ENCODE measurements around the gene LYL1.
"Not testable (repeated sequence)": the region's sequence is repeated elsewhere in the genome, so short reads cannot be mapped to it uniquely, and the experiment has no call there.

Gene LYL1

DNA sequence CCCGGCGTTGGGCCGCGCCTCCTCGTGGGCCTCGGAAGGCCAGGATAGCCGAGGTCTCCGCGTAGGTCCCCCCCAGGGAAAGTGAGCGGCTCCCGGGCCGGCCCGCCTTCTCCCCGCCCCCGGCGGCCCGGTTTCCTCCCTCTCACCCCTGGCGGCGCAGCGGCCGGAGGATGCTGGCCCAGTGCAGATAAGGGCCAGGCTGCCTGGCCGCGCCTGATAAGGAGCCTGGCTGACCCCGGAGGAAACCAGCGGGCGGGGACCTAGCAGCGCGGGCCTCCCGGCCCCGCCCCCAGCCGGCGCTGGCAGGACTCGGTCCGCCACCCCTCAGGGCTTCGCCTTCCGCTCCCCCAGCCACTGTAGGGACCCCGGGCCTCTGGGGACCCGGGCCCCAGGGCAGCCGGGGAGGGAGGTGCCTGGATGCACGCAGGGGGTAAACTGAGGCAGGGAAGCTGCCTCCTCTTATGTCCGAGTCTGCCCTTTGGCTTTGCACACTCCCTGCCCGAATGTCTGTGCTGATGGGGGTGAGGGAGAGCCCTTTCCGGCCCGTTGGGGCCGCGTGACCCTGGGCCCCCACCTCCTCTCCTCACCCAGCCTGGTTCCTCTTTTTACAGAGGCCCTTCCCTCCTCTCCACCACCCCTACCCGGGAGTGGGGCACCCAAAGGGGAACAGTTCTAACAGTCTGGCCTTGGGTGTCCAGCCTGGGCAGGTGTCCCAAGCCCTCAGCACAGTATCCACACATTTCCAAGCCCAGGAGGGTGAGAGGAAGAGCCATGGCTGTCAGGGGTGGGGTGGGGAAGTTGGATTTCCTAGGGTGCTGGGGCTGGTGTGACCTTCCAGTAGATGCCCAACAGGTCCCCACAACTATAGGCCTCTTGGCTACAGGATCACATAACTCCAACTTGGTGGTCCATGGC lies at the start of gene LYL1:
TSS of gene LYL1 (minus strand) at position 193 of the 915 bp plus-strand sequence. CDS start 1,687 bp downstream, outside the sequence.
- Mint-ChIP-seq H3K9me3 (peaks cover 0 to 6% of the 10 kb centered on the region in 2 donors), H3K4me1 (peaks cover 61% of the 10 kb centered on the region), H3K4me3 (peak within 1 kb of the TSS; percentile 77 to 82), H3K27me3 (peaks cover 15% of the 10 kb centered on the region), H3K27ac (peak within 1 kb of the TSS in 1 of 2 donors; percentile 54)
- ATAC-seq: no peak
- peak in 1 of 2 donors; percentile 34 for DNase-seq

GRCh38 chr19:13151605-13152355 lies 49.1 kb upstream of the LYL1 start:
- DNase-seq (peak; percentile 94 to 96), ATAC-seq (peak; percentile 51)
- Mint-ChIP-seq H3K27ac (peak overlapping the region; percentile 97 to 100), H3K27me3 (no peaks in the 10 kb centered on the region), H3K4me3 (peak overlapping the region; percentile 93 to 97), H3K4me1 (peaks cover 40% of the 10 kb centered on the region), H3K9me3 (no peaks in the 10 kb centered on the region)

DNA sequence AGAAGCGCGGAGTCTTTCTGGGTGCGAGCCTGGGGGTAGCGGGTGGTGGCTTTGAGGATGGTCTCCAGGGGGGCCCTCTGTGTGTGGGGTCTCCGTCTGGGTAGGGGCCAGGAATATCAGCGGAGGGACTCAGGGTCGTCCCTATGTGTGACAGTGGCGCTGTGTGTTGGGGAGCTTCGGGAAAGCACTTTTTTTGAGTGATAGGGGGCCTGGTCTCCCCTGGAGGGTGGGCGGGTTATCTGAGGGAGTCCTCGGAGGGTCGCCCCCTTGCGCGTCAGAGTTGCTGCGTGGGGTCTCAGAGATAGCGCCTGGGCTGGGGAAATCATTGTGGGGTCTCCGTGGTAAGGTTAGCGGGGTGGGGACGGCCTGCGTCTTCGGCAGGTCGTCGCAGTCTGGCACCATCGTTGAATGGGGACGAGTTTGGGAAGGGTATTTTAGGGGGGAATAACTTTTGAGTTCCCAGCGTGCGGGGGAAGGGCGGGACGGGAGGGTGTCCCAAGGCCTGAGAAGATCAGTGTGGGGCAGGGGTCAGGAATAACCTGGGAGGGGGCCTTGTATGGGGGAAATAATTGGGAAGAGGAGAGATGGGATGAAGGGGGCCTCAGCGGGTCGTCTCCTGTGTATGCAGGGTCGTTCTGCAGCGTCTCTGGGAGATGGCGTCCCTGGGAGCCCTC lies 48.4 kb upstream of the LYL1 start:
- ATAC-seq: no peak
- peak; percentile 33 to 48 for DNase-seq
- no peaks in the 10 kb centered on the region for H3K9me3 Mint-ChIP-seq
- H3K4me3 Mint-ChIP-seq: peak overlapping the region; percentile 93 to 97
- no peaks in the 10 kb centered on the region for H3K27me3 Mint-ChIP-seq
- peaks cover 37% of the 10 kb centered on the region for H3K4me1 Mint-ChIP-seq
- H3K27ac Mint-ChIP-seq: peak overlapping the region; percentile 93 to 100

- peak; percentile 54 for ATAC-seq
- Mint-ChIP-seq H3K27ac (peak within 1 kb of the TSS; percentile 93 to 100), H3K27me3 (no peaks in the 10 kb centered on the region), H3K9me3 (no peaks in the 10 kb centered on the region), H3K4me1 (peaks cover 32% of the 10 kb centered on the region), H3K4me3 (peak within 1 kb of the TSS; percentile 93 to 97)
- peak; percentile 90 to 95 for DNase-seq
Observed at GRCh38 chr19:13150187-13150930, 47.7 kb upstream of the LYL1 start, which contains the start of the genes IER2 and STX10. Gene IER2 (plus strand): TSS chr19:13150411. CDS start chr19:13153187, 2,776 bp downstream. Gene STX10 (minus strand): TSS chr19:13150375. CDS start chr19:13150173, 202 bp downstream.

DNA sequence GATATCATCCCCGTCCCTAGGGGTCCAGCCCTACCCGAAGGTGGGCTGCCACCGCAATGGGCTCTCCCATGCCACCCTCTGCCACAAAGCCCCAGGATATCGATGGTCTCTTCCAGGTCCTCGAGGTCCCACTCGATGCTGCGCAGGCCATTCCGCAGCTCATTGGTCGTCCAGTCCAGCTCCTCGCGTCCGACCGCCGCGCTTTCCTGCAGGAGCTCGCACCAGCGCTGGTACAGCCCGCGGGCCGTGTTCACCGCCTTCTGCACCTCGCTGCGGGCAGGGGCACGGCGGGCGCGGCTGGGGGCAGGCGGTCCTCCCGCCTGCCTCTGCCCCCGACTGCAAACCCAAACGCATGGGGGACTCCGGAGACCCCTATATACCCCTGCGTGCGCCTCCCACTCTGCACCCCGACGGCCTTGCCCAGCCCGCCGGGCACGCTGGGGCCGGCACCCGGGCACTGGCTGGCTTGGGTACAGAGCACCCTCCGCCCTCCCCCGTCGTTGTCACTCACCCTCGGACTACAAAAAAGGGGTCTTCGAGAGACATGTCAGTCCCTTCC lies 47.0 kb upstream of the LYL1 start:
- H3K27me3 Mint-ChIP-seq: no peaks in the 10 kb centered on the region
- peak; percentile 11 for ATAC-seq
- no peaks in the 10 kb centered on the region for H3K9me3 Mint-ChIP-seq
- H3K27ac Mint-ChIP-seq: peak overlapping the region; percentile 93 to 100
- peak in 1 of 2 donors; percentile 58 for DNase-seq
- H3K4me1 Mint-ChIP-seq: peaks cover 32% of the 10 kb centered on the region
- peak overlapping the region; percentile 93 to 97 for H3K4me3 Mint-ChIP-seq

DNA sequence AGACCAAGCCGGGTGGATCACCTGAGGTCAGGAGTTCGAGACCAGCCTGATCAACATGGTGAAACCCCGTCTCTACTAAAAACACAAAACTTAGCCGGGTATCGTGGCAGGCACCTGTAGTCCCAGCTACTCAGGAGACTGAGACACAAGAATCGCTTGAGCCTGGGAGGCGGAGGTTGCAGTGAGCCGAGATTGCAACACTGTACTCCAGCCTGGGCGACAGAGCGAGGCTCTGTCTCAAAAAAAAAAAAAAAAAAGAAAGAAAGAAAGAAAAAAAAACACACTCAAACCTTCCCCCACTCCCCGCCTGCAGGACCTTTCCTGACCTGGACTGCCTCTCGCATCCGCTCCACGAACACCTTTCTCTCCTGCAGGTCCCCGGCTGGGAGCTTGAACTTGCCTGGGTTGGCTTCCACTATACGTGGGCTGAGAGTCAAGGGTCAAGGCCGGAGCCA lies 46.5 kb upstream of the LYL1 start:
- H3K27ac Mint-ChIP-seq: not testable (repeated sequence)
- H3K4me3 Mint-ChIP-seq: peak overlapping the region; percentile 93 to 97

GRCh38 chr19:13146763-13147563 lies 44.3 kb upstream of the LYL1 start:
- Mint-ChIP-seq H3K27ac (no peak overlapping the region), H3K27me3 (no peaks in the 10 kb centered on the region), H3K4me1 (peaks cover 26% of the 10 kb centered on the region), H3K9me3 (no peaks in the 10 kb centered on the region), H3K4me3 (no peak overlapping the region)
- DNase-seq (no peak), ATAC-seq (no peak)

More for the DNA sequence above, 46.5 kb upstream of the LYL1 start:
- H3K9me3 Mint-ChIP-seq, H3K27me3 Mint-ChIP-seq, ATAC-seq, DNase-seq: not testable (repeated sequence)
- H3K4me1 Mint-ChIP-seq: peaks cover 32% of the 10 kb centered on the region

- no peaks in the 10 kb centered on the region for H3K27me3 Mint-ChIP-seq
- ATAC-seq (no peak), DNase-seq (no peak)
- no peaks in the 10 kb centered on the region for H3K4me1 Mint-ChIP-seq
- no peak overlapping the region for H3K4me3 Mint-ChIP-seq
- no peak overlapping the region for H3K27ac Mint-ChIP-seq
- H3K9me3 Mint-ChIP-seq: no peaks in the 10 kb centered on the region
Observed at GRCh38 chr19:13139633-13140311, 37.1 kb upstream of the LYL1 start.

GRCh38 chr19:13138916-13139198 lies 36.2 kb upstream of the LYL1 start:
- Mint-ChIP-seq H3K27me3 (no peaks in the 10 kb centered on the region), H3K4me3 (no peak overlapping the region), H3K4me1 (no peaks in the 10 kb centered on the region), H3K27ac (no peak overlapping the region), H3K9me3 (no peaks in the 10 kb centered on the region)
- DNase-seq (no peak), ATAC-seq (no peak)

- Mint-ChIP-seq H3K4me3 (no peak overlapping the region), H3K4me1 (peaks cover 4% of the 10 kb centered on the region), H3K27ac (peak overlapping the region in 1 of 2 donors; percentile 94), H3K27me3 (no peaks in the 10 kb centered on the region), H3K9me3 (no peaks in the 10 kb centered on the region)
- ATAC-seq: no peak
- DNase-seq: no peak
Observed at GRCh38 chr19:13138171-13138915, 35.7 kb upstream of the LYL1 start.

- no peaks in the 10 kb centered on the region for H3K27me3 Mint-ChIP-seq
- peaks cover 14% of the 10 kb centered on the region for H3K4me1 Mint-ChIP-seq
- H3K4me3 Mint-ChIP-seq: no peak overlapping the region
- no peaks in the 10 kb centered on the region for H3K9me3 Mint-ChIP-seq
- ATAC-seq: no peak
- H3K27ac Mint-ChIP-seq: no peak overlapping the region
- DNase-seq: no peak
Observed at GRCh38 chr19:13137290-13137794, 34.7 kb upstream of the LYL1 start.

DNA sequence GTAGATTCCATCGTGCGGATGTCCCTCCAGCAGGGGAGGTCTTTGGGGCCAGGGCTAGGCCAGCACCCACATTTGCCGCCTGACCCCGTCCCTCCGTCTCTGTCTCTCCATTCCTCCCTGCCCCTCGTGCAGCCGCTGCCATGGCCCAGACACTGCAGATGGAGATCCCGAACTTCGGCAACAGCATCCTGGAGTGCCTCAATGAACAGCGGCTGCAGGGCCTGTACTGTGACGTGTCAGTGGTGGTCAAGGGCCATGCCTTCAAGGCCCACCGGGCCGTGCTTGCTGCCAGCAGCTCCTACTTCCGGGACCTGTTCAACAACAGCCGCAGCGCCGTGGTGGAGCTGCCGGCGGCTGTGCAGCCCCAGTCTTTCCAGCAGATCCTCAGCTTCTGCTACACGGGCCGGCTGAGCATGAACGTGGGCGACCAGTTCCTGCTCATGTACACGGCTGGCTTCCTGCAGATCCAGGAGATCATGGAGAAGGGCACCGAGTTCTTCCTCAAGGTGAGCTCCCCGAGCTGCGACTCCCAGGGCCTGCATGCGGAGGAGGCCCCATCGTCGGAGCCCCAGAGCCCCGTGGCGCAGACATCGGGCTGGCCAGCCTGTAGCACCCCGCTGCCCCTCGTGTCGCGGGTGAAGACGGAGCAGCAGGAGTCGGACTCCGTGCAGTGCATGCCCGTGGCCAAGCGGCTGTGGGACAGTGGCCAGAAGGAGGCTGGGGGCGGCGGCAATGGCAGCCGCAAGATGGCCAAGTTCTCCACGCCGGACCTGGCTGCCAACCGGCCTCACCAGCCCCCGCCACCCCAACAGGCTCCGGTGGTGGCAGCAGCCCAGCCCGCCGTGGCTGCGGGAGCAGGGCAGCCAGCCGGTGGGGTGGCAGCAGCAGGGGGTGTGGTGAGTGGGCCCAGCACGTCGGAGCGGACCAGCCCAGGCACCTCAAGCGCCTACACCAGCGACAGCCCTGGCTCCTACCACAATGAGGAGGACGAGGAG lies 32.7 kb upstream of the LYL1 start:
- H3K27me3 Mint-ChIP-seq: no peaks in the 10 kb centered on the region
- ATAC-seq: no peak
- H3K4me1 Mint-ChIP-seq: peaks cover 33% of the 10 kb centered on the region
- H3K27ac Mint-ChIP-seq: no peak overlapping the region
- H3K4me3 Mint-ChIP-seq: no peak overlapping the region
- DNase-seq: no peak
- H3K9me3 Mint-ChIP-seq: no peaks in the 10 kb centered on the region
